ENCODE data around the gene BCAP31.
A peak's percentile ranks its signal among the peaks of the same experiment; 100 is the strongest.
"Not testable (repeated sequence)": the region's sequence is repeated elsewhere in the genome, so short reads cannot be mapped to it uniquely, and the experiment has no call there.

Gene BCAP31

DNA sequence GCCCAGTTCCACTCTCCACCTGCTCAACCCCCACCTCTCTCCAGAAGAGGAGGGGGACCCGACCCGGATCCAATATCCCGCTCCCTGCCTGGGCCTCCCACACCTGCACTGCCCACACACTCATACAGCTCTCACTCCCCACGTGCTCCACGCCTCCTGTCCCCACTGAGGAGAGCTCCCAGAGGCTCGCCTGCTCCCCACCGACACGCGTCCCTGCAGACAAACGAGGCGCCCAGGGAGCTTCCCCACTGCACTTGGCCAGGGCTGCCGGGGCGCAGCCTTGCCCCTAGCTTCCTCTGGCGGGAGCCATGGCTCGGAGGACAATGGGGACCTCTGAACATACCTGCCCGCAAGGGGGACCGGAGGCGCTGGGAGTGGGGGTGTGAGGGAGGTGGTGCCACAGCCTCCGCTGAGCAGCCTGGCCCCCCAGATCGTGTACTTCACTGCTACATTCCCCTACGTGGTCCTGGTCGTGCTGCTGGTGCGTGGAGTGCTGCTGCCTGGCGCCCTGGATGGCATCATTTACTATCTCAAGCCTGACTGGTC, 31.5 kb downstream of the BCAP31 start:
- no peak for DNase-seq

DNA sequence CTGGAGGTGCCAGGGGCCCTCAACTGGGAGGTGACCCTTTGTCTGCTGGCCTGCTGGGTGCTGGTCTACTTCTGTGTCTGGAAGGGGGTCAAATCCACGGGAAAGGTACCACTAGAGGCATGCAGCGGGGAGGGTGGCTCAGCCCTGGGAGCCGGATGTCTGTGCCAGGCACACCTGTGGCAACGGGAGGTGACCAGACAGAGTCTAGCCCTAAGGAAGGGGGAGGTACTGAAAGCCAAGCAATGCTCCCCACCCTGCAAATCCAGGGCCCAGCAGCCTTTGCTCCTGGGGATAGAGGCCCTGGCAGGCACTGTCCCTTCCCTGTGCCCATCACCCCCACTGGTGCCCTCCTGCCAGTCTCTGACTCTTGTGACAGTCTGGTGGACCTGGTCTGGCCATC, 32.2 kb downstream of the BCAP31 start:
- no peak for DNase-seq

DNA sequence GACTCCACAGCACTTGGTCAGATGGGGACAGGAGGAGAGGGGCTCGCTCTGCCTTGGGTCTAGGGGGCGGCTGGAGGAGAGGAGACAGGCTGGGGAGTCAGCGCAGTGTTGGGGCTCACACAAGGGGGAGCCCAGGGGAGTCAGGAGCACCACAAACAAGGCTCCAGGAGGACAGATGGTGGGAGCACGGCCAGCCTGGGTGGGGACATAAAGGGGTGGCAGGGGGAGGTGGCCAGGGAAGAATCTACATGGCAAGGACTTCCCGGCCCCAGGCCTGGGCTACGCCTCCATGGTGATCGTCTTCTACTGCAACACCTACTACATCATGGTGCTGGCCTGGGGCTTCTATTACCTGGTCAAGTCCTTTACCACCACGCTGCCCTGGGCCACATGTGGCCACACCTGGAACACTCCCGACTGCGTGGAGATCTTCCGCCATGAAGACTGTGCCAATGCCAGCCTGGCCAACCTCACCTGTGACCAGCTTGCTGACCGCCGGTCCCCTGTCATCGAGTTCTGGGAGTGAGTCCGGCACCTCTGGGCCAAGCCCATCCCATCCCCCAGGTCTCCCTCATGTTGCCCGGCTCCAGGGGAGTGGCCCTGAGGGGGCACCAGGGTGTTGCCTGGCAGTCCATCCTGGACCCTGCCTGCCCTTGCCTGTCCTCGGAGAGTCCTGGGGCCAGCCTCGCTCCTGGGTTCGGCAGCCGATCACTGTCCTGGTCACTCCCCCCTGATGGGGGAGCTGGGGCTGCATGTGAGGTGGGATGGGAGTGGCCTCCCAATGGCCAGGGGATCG, 33.0 kb downstream of the BCAP31 start:
- DNase-seq: not testable (repeated sequence)

DNA sequence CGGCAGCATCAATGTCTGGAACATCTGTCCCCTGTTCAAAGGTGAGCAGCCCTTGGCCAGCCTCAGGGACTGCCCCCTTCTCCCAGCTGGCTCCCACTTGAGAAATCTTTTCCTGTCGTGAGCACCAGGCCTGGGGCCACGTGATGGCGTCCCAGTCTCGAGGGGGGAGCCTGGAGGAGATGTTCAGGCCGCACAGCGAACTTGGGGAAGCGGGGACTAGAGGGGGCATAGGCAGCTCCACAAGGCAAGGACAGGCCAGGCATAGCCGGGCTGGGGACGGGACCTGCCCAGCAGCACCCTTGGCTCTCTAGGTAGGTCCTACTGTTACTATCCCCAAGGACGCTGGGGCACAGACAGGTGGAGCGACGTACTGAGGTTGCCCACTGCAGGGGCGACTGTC, 33.7 kb downstream of the BCAP31 start:
- DNase-seq: no peak

DNA sequence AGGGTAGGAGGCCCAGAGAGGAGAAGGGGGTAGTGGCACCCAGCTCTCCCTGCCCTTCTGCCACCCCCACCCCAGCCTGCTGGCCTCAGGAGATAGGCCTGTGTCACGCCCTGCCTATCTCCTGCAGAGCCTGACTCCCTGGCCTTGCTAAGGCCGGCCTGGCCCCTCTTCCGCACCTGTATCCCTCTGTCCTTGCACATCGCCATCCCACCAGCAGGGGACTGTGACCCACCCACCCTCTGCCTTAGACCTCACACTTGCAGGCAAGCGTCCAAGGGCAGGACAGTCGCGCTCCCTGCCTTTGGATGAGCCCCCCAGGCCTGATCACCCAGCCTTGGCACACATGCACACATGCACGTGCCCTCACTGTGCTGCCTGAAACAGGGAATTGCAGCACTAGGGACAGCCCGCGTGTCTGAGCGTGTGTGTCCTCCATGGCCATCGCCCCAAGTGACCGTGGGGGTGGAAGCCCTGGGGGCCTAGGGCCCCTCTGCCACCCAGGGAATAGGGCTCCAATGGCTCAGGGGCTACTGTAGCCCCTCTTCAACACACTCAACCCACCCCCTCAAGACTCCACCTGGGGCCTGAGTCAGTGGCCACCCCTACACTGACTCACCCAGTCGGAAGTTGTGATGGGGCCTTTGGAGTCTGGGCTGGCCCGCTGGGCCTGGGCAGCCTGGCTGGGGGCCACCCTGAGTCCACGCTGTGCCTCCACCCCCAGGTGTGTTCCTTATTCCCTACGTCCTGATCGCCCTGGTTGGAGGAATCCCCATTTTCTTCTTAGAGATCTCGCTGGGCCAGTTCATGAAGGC, 34.3 kb downstream of the BCAP31 start:
- no peak for DNase-seq

DNA sequence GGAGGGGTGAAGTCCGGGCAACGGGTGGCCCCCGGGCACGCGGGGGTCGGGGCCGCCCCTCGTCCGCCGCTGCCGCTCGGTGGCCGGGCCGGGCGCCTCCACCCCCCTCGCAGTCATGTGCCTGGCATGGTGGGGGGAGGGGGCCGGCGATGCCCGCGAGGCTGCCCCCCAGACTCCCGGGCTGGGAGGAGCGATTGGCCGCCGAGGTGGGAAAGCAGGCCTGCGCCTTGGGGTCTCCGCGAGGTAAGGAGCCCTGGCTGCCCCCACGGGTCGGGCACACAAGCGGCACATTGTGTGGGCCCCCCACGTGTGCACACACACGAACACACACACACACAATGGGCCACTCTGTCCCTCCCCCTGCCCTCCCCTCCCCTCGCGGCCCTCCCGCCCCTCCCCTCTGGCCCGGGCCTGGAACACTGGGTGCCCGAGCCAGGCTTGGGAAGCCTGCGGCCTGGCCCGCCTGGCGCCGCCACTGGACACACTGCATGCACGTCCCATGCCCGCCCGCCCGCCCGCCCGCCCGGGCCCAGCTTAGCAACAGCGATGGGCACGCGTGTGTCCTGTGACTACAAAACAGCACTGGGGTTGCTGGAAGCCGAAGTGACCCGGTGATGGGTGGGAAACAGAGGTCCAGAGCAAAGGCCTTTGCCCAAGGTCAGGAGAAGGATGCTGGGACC, 35.1 kb downstream of the BCAP31 start:
- no peak for DNase-seq

DNA sequence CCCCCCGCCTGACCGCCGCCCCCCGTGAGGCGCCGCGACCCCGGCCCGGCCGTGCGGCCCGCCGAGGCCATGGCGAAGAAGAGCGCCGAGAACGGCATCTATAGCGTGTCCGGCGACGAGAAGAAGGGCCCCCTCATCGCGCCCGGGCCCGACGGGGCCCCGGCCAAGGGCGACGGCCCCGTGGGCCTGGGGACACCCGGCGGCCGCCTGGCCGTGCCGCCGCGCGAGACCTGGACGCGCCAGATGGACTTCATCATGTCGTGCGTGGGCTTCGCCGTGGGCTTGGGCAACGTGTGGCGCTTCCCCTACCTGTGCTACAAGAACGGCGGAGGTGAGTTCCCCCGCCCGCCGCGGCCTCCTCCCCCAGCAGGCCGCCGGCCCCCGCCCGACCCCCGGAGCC, 35.7 kb downstream of the BCAP31 start:
- DNase-seq: no peak

DNA sequence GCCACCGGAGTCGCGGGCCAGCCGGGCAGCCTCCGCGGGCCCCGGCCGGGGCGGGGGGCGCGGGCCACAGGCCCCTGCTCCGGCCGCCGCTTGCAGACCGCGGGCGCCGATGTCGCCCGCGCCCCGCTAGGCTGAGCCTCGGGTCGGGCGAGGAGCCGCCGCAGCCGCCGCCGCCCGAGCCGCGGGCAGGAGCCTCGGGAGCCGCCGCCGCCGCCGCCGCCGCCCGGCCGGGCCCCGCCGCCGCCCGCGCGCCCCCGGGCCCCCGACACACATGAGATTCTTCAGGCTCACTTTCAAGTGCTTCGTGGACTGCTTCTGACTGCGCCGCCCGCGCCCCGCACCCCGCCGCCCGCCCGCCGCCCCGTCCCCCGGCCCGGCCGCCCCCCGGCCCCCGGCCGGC, 36.1 kb downstream of the BCAP31 start:
- no peak for DNase-seq

DNA sequence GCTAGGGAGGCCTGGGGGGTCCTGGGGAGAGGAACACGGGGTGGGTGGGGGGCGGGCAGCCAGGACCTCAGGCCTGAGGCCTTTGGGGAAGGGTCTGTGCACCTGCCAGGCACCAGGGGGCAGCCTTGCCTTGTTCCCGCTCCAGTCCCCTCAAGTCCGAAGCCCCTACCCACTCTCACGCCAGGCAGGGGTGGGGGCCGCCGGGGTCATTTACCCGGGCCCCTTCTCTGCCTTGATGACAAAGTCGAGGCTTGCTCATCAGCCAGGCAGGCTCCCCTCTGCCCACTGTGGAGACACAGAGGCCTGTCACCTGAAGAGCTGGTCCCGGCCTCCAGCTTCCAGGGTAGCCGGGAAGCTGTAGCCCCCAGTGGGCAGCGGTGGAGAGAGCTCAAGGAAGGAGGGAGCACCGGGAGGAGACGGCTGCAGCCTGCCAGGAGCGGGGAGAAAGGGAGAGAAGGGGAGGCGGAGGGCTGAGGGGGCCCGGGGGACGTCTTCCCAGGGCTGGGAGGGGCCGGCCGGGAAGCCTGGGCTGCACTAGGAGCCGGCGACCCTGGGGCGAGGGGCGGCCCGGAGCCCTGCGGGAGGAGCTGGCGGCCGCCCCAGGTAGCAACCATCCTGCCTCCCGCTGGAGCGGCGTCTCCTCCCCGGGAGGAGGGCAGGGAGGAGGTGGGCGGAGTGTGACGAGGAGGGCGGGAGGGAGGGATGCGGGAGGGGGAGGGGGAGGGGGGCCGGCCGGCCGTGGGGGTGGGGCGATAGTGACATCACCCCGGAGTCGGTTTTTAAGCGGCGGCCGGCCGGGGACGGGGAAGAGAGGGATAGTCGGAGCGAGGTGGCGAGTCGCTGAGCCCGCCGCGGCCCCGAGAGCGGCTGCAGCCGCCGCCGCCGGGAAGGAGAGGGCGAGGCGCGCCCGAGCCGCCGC, 36.8 kb downstream of the BCAP31 start, which contains the start of gene SLC6A8:
Gene SLC6A8, plus strand, starts transcription at position 806 of the 919 bp plus-strand sequence. CDS start 649 bp downstream, outside the sequence.
- DNase-seq: peak; percentile 39 to 52

DNA sequence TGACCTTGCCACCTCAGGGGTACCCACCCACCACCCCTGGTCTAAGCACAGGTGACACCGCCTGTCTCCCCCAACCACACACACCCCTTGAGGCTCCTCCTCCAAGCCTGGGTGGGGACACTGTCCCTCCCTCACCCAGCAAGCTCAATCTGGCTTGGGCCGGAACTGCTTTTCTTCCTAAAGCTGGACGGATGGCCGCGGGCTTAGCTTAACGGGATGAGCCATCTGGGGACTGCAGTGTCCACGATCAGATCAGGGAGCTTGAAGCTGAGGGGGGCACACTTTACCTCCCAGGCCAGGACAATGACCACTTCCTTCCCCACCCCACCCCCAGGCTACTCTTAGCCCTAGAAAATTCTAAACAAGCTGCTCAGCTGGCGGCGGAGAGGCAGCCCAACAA, 37.5 kb downstream of the BCAP31 start:
- DNase-seq: no peak

DNA sequence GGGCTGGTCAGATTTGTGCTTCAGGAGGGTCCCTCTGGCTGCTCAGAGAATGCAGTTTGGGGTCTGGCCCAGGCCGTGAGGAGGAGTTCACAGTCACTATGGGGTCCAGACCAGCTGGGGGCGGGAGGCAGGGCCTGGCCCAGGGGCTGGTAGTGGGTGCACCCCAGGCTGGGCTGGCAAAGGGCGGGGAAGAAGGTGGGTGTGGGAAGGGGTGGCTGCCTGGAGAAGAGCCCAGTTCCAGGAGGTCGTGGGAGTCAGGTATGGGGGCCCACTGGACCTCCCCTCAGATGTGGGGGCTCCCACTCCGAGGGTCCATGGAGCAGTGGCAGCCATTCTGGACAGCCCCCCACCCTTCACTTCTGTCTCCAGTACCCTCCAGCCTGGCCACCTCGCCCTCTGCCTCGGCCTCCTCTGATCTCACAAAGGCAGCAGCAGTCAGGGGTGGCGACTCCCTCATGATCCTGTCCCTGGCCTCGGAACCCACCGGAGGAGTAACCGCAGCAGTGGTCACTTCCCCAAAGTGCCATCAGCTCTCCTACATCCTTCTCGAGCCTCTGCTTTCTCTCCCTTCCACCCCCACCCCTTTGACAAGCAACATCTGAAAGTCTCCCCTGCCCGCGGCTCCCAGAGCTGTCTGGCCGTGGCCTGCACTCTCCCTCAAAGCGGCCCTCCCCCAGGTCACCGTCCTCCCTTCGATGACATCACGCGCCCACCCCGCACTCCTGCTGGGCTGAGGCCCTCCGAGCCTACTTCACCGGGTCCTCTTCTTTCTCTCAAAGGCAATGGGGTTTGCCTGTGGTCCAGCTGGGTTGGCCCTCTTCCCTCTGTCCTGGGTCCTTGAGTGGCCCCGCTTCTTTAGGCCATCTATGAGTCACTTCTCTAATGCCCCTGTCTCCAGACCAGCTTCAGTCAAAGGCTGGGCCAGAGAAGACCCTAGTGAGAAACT, 38.2 kb downstream of the BCAP31 start:
- DNase-seq: no peak

DNA sequence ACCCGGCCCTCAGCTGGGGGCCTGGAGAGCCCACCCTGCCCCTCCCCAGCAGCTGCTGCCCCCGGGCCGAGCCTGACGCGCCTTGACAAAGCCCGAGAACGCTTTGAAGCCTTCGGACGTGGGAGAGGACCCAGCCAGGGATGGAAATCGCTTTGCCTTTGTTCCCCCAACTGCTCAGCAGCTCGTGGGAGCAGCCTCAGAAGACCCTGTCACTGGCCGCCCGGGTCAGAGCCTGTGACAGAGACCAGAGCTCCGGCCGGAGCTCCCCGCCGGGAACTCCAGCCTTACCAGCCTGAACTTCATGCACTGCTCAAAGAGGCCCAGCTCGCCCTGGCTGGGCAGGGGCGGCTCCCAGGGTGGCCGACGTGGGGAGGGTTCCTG, 39.0 kb downstream of the BCAP31 start:
- no peak for DNase-seq

DNA sequence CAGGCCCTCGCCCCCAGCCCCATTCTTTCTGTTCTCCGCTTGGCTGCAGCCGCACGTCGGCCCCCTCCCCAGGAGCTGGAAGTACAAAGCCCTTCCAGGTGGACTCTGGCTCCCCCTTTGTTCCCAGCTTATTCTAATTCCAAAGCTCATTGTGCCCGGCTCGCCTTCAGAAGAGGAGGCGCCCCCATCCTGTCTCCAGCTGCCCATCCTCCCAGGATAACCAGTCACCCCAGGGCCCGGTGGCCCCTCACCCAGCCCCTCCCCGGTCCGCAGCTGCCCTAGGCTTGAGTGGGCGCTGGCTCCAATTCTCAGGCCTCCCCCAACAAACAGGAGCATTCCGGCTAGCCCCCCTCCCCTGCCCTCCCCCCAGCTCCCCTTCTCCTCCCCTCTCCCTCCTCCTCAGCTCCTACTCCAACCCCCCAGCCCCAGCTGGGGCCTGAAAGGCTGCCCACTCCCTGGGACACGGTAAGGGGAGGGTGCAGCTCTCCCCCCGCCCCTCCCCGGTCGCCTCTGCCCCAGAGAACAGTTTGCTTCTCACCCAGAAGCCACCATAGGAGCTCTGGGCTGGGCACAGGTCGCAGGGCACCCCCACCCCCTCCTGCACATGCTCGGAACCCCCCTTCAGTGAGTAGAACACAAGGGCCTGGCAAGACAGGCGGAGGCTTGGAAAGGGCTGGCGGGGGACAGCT, 39.6 kb downstream of the BCAP31 start:
- no peak for DNase-seq

DNA sequence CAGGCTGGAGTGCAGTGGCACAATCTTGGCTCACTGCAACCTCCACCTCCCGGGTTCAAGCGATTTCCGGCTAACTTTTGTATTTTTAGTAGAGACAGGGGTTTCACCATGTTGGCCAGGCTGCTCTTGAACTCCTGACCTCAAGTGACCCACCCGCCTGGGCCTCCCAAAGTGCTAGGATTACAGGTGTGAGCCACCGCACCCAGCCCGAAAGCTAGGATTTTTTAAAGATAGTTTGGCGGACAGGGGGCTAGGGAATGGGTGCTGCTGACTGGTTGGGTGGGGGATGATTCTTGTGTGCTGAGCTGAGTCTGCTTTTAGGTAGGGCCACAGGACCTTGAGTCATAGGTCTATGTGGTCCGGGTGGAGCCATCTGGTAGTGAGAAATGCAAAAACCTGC, 40.7 kb downstream of the BCAP31 start:
- not testable (repeated sequence) for DNase-seq

DNA sequence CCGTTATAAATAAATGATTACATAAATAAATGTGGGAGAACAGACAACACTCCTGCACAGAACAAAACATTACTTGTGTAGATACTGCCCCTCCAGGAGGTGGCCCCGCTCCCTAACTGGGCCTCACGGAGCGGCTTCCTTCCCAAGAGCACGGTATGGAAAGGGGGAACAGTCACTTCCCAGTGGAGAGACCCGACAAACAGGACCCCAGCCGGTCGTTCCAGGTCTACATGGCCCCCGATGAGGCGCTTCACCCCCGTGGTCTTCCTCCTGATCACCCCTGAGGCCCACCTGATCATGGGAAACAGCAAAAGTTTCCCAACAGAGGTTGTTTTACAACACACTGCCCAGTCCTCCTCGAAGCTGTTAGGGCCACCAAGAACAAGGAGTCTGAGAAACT, 43.0 kb downstream of the BCAP31 start:
- DNase-seq: no peak

DNA sequence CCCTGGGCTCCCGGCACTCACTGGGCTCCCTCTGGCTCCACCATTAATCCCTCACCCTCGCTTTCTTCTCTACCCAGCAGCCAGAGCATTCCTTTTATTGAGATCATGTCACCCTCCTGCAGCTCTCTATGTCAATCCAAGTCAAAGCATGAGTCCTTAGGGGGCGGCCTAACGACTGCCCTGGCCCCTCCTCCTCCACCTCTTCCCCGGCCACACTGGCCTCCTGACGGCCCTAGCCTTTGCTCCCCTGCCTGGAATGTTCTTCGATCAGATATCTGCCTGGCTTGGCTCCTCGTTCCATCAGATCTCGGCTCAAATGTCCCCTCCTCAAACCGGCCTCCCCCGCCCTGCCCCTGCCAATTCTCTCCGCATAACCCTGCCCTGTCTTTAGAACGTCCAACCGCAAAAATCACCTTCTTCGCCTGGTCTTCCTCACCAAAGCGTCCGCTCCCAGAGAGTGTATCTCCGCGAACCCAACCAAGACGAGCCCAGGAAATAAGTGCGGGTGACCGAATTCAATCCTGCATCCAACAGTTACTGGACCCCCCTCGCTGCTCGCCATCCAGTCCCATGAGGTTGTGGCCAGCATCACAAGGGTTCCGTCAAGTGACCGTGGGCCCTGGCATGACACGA, 49.9 kb downstream of the BCAP31 start:
- DNase-seq: no peak

DNA sequence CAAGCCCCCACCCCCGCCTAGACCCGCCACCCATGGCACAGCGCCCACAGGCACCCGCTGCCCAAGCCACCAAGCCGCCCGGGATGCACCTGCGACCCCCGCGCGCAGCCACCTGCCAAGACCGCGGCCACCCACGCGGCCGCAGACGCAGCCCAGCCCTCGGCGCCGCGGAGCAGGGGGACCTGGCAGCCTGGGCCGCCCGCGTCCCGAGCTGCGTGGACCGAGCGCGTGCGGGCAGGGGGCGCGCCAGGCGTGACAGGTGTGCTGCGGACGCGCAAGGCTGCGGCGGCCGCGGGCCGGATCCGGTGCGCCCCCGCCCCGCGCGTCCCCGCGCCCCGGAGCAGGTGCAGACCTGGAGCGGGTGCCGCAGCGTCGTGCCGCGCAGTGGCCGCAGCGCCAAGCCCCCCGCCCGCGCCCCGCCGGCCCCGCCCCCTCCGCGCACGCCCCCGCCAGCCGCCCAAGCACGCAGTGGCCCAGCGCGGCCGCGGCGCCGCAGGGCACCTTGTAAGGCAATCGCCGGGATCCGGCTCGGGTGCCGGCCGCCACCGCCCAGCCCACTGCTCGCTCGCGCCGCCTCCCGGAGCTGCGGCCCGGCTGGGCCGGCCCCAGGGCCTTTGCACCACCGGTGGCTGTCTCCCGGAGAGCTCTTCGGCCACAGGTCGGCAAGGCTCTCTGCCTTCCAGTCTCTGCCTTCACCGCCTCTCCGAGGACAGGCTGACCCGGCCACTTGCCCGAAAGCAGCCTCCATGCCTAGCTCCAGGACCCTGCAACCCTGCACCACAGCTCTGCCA, 50.6 kb downstream of the BCAP31 start, which contains the start of gene PNCK:
Gene PNCK, minus strand, starts transcription at position 386 of the 791 bp plus-strand sequence. CDS start 737 bp downstream, outside the sequence.
- DNase-seq: no peak

DNA sequence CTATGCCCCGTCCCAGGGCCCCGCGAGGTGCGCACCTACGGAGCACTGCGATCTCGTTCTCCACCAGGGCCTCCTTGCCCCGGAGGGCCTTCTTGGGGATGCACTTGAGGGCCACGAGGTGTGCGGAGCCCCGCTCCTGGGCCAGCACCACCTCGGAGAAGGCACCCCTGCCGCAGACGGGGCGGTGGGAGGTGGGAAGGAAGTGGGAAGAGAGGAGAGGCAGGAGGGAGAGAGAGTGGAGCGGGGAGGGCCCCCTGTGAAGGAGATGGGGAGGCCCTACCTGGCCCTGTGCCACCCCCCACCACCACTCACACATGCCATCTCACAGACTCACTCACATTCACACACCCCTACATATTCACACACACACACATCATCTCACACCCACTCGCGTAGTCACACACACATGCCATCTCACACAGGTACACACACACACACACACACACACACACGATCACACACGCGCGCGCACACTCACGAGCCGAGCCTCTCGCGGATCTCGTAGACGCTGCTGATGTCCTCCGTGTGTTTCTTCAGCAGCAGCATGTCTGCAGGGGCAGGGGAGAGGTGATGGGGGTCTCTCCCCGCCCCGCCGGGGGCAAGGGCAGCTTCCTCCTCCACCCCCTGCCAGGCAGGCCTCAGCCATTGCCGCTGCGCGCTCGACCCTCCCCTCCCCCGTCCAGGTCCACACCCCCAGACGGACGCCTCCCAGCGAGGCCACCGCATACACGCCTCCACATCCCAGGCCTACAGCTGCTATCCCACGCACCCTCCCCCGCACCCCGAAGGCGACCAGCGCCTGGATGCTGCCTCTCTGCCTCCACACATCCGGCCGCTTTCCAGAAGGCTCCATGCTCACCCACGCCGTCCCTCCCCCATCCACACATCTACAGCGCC, 51.4 kb downstream of the BCAP31 start:
- no peak for DNase-seq
